GM23338 (cell line): ENCODE data around the gene SLC9C2. TPM values are rescaled to one million over a fixed set of nuclear protein-coding genes. Genes with fewer than 3 reads are reported as not detected.
A peak's percentile ranks its signal among the peaks of the same experiment; 100 is the strongest.
"Not testable (repeated sequence)": the region's sequence is repeated elsewhere in the genome, so short reads cannot be mapped to it uniquely, and the experiment has no call there.

Source experiments
- ATAC-seq: fragments of 200-7000 bp; cut with Tn5 transposase; 3 replicates; pipeline ENCODE4 v1.9.1; 2020
- DNase-seq: peaks from one replicate; pipeline ENCODE4 v3.0.0-alpha.2; 2015; ENCODE audit warnings: low spot score
- H2AFZ ChIP-seq: fragments of 200-600 bp; sonication (generic); 2 replicates; pipeline ENCODE4 v1.8.0; 2016; ENCODE audit warnings: antibody characterized with exemption, mild to moderate bottlenecking, moderate library complexity
- H3F3A ChIP-seq: fragments of 200-600 bp; sonication (generic); replicated peaks from 2 replicates; pipeline ENCODE4 v1.8.0; 2017; ENCODE audit warnings: antibody characterized with exemption, mixed run types, low read depth
- H3K27ac ChIP-seq: fragments of 200-600 bp; sonication (generic); 2 replicates; pipeline ENCODE4 v1.6.1; 2016; ENCODE audit warnings: low read depth
- H3K27me3 ChIP-seq: fragments of 200-600 bp; sonication (generic); 2 replicates; pipeline ENCODE4 v1.8.0; 2016; ENCODE audit warnings: mild to moderate bottlenecking, mixed run types, moderate library complexity; ENCODE audit not compliant: insufficient read depth
- H3K36me3 ChIP-seq: fragments of 200-600 bp; sonication (generic); 2 replicates; pipeline ENCODE4 v1.8.0; 2016; ENCODE audit warnings: mild to moderate bottlenecking; ENCODE audit not compliant: insufficient read depth
- H3K4me1 ChIP-seq: fragments of 200-600 bp; sonication (generic); 2 replicates; pipeline ENCODE4 v1.8.0; 2016; ENCODE audit warnings: mild to moderate bottlenecking, moderate library complexity; ENCODE audit not compliant: insufficient read depth
- H3K4me2 ChIP-seq: fragments of 200-600 bp; sonication (generic); 2 replicates; pipeline ENCODE4 v1.7.1; 2017; ENCODE audit warnings: mixed run types
- H3K4me3 ChIP-seq: fragments of 200-600 bp; sonication (generic); 2 replicates; pipeline ENCODE4 v1.6.1; 2016; ENCODE audit warnings: mixed run types
- H3K79me2 ChIP-seq: fragments of 200-600 bp; sonication (generic); replicated peaks from 2 replicates; pipeline ENCODE4 v1.8.0; 2017; ENCODE audit warnings: mild to moderate bottlenecking; ENCODE audit not compliant: insufficient read depth
- H3K9me2 ChIP-seq: fragments of 200-600 bp; sonication (generic); 2 replicates; pipeline ENCODE4 v1.8.0; 2017; ENCODE audit not compliant: insufficient read depth
- H4K20me1 ChIP-seq: fragments of 200-600 bp; sonication (generic); replicated peaks from 2 replicates; pipeline ENCODE4 v1.8.0; 2017; ENCODE audit warnings: mild to moderate bottlenecking; ENCODE audit not compliant: insufficient read depth
- H3K27ac Mint-ChIP-seq: 2 replicates; pipeline ENCODE4 v1.8.0; 2020; ENCODE audit warnings: inconsistent platforms, mild to moderate bottlenecking, moderate library complexity, mixed read lengths
- H3K27me3 Mint-ChIP-seq: 3 replicates; pipeline ENCODE4 v1.8.0; 2022; ENCODE audit warnings: low read depth, mild to moderate bottlenecking, moderate library complexity, mixed read lengths, inconsistent platforms; ENCODE audit not compliant: insufficient read depth, poor library complexity
- H3K36me3 Mint-ChIP-seq: 3 replicates; pipeline ENCODE4 v1.8.0; 2021; ENCODE audit warnings: low read depth, mild to moderate bottlenecking, inconsistent platforms, moderate library complexity, mixed read lengths
- H3K4me1 Mint-ChIP-seq: 3 replicates; pipeline ENCODE4 v1.8.0; 2020; ENCODE audit warnings: mild to moderate bottlenecking, inconsistent platforms, mixed read lengths
- H3K4me3 Mint-ChIP-seq: 3 replicates; pipeline ENCODE4 v1.8.0; 2021; ENCODE audit warnings: moderate library complexity, mild to moderate bottlenecking, inconsistent platforms, mixed read lengths
- H3K9me3 Mint-ChIP-seq: 3 replicates; pipeline ENCODE4 v1.8.0; 2020; ENCODE audit warnings: moderate library complexity, mild to moderate bottlenecking, inconsistent platforms, mixed read lengths
- CREB1 ChIP-seq: fragments of 250-450 bp; sonication (Bioruptor Pico); IDR thresholded peaks from 2 replicates; pipeline ENCODE4 v1.5.0; 2020; ENCODE audit warnings: low read depth, mild to moderate bottlenecking, moderate library complexity
- EZH2 ChIP-seq: fragments of 200-600 bp; sonication (generic); IDR thresholded peaks from one replicate; pipeline ENCODE4 v1.8.0; 2017; ENCODE audit warnings: antibody characterized with exemption, mild to moderate bottlenecking, low read depth; ENCODE audit not compliant: unreplicated experiment
- JUNB ChIP-seq: IDR thresholded peaks from one replicate; pipeline ENCODE4 v1.6.1; 2016; ENCODE audit warnings: antibody characterized with exemption; ENCODE audit not compliant: unreplicated experiment
- NANOG ChIP-seq: IDR thresholded peaks from 2 replicates; pipeline ENCODE4 v1.6.1; 2016; ENCODE audit warnings: antibody characterized with exemption, borderline replicate concordance
- POLR2AphosphoS5 ChIP-seq: IDR thresholded peaks from 2 replicates; pipeline ENCODE4 v1.6.1; 2016; ENCODE audit warnings: antibody characterized with exemption, low read depth
- STAT1 ChIP-seq: IDR thresholded peaks from one replicate; pipeline ENCODE4 v1.6.1; 2016; ENCODE audit warnings: antibody characterized with exemption; ENCODE audit not compliant: unreplicated experiment
- ZNF114 ChIP-seq: fragments of 250-450 bp; sonication (Bioruptor Pico); IDR thresholded peaks from 2 replicates; pipeline ENCODE4 v1.5.0; 2020; ENCODE audit warnings: mild to moderate bottlenecking, moderate library complexity
- ZNF331 ChIP-seq: fragments of 250-450 bp; sonication (Bioruptor Pico); IDR thresholded peaks from 2 replicates; pipeline ENCODE4 v1.5.0; 2020; ENCODE audit warnings: low read depth, mild to moderate bottlenecking, moderate library complexity
- polyA plus RNA-seq: library from polyadenylated mRNA; unstranded; fragments of >200 nt; fragmentation: Nextera tagmentation; extraction: Ambion mirVana; gene quantifications from 2 replicates; pipeline ENCODE4 v1.2.1, GENCODE V29; 2016
- total RNA-seq: library from RNA; depleted of rRNA; stranded (reverse); fragments of >200 nt; shearing (Covaris generic); gene quantifications from 2 replicates; pipeline ENCODE4 v1.2.3, GENCODE V29; 2014
- TF ChIP-seq, protein P1 (sequence below): IDR thresholded peaks from one replicate; pipeline ENCODE4 v1.6.1; 2018; ENCODE audit warnings: antibody characterized with exemption; ENCODE audit not compliant: unreplicated experiment
- TF ChIP-seq, protein P2 (sequence below): IDR thresholded peaks from 2 replicates; pipeline ENCODE4 v1.6.1; 2016; ENCODE audit warnings: antibody characterized with exemption
- TF ChIP-seq, protein P3 (sequence below), 2 experiments: fragments of 200-600 bp in 1 of 2; sonication (generic) in 1 of 2; conservative IDR thresholded peaks; 2 replicates each; pipeline versions ENCODE4 v1.5.1 to v1.6.1; 2016 to 2017; ENCODE audit warnings: antibody characterized with exemption in 2 of 2, low read depth in 2 of 2, mild to moderate bottlenecking in 2 of 2, moderate library complexity in 1 of 2

Gene SLC9C2
- total and polyA plus RNA-seq, 2 experiments from 2014 or later: not detected

DNA sequence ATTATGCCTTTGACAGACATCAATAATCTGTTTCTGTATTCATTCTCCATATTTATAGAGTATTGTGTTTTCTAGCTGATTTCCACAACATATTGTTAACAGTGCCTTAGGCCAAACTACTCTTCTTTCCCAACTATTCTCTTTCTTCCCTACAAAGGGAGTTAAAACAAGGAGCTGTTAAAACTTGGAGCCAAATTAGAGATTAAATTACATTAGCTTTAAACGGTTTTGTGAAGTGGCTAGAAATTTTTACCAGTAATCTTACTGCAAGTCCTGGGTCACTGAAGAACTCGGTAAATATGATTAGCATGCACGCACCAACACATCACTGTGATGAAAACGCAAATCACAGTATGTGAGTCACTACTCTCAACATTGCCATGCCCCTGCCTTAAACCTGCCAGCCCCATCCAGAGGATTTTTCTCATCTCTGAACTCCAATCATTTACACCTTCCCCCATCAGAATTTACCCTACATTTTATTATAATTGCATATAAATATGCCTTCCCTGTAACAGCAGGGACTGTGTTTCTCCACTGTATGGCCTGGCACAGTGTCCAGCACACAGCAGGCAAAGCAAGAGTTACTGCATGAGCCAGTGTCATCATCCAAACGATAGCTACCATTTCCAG, 127.2 kb downstream of the SLC9C2 start (continued):
- TF ChIP-seq, protein P1, sequence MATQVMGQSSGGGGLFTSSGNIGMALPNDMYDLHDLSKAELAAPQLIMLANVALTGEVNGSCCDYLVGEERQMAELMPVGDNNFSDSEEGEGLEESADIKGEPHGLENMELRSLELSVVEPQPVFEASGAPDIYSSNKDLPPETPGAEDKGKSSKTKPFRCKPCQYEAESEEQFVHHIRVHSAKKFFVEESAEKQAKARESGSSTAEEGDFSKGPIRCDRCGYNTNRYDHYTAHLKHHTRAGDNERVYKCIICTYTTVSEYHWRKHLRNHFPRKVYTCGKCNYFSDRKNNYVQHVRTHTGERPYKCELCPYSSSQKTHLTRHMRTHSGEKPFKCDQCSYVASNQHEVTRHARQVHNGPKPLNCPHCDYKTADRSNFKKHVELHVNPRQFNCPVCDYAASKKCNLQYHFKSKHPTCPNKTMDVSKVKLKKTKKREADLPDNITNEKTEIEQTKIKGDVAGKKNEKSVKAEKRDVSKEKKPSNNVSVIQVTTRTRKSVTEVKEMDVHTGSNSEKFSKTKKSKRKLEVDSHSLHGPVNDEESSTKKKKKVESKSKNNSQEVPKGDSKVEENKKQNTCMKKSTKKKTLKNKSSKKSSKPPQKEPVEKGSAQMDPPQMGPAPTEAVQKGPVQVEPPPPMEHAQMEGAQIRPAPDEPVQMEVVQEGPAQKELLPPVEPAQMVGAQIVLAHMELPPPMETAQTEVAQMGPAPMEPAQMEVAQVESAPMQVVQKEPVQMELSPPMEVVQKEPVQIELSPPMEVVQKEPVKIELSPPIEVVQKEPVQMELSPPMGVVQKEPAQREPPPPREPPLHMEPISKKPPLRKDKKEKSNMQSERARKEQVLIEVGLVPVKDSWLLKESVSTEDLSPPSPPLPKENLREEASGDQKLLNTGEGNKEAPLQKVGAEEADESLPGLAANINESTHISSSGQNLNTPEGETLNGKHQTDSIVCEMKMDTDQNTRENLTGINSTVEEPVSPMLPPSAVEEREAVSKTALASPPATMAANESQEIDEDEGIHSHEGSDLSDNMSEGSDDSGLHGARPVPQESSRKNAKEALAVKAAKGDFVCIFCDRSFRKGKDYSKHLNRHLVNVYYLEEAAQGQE: no peak
- TF ChIP-seq, protein P2, sequence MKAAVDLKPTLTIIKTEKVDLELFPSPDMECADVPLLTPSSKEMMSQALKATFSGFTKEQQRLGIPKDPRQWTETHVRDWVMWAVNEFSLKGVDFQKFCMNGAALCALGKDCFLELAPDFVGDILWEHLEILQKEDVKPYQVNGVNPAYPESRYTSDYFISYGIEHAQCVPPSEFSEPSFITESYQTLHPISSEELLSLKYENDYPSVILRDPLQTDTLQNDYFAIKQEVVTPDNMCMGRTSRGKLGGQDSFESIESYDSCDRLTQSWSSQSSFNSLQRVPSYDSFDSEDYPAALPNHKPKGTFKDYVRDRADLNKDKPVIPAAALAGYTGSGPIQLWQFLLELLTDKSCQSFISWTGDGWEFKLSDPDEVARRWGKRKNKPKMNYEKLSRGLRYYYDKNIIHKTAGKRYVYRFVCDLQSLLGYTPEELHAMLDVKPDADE: no peak
- TF ChIP-seq POLR2AphosphoS5 (no peak), ZNF114 (no peak)

DNA sequence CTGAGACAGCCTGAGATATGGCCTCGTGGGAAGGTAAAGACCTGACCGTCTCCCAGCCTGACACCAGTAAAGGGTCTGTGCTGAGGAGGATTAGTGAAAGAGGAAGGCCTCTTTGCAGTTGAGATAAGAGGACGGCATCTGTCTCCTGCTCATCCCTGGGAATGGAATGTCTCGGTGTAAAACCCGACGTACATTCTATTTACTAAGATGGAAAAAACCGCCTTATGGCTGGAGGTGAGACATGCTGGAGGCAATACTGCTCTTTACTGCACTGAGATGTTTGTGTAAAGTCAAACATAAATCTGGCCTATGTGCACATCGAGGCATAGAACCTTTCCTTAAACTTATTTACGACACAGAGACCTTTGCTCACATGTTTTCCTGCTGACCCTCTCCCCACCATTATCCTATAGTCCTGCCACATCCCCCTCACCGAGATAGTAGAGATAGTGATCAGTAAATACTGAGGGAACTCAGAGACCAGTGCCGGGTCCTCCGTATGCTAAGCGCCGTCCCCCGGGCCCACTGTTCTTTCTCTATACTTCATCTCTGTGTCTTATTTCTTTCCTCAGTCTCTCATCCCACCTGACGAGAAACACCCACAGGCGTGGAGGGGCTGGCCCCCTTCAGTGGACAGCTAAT, 128.0 kb downstream of the SLC9C2 start:
- H3K27me3 Mint-ChIP-seq, H3F3A ChIP-seq, H3K27ac Mint-ChIP-seq, H3K27me3 ChIP-seq, H2AFZ ChIP-seq, DNase-seq, ATAC-seq, H3K9me2 ChIP-seq: not testable (repeated sequence)
- Mint-ChIP-seq H3K36me3 (peaks cover 60% of the 10 kb centered on the region), H3K9me3 (peaks cover 24% of the 10 kb centered on the region), H3K4me1 (peaks cover 21% of the 10 kb centered on the region), H3K4me3 (peak overlapping the region; percentile 8; the same call in 1 of the 3 replicates)
- Histone ChIP-seq H3K4me2 (peak overlapping the region; percentile 94), H3K4me3 (peak overlapping the region; percentile 92), H3K36me3 (peaks cover 20% of the 10 kb centered on the region), H3K27ac (0 out of 2 replicates have a peak overlapping the region, but pooled peaks have one; percentile 50), H3K79me2 (peaks cover 69% of the 10 kb centered on the region), H3K4me1 (peaks cover 28% of the 10 kb centered on the region), H4K20me1 (peaks cover 20% of the 10 kb centered on the region)

DNA sequence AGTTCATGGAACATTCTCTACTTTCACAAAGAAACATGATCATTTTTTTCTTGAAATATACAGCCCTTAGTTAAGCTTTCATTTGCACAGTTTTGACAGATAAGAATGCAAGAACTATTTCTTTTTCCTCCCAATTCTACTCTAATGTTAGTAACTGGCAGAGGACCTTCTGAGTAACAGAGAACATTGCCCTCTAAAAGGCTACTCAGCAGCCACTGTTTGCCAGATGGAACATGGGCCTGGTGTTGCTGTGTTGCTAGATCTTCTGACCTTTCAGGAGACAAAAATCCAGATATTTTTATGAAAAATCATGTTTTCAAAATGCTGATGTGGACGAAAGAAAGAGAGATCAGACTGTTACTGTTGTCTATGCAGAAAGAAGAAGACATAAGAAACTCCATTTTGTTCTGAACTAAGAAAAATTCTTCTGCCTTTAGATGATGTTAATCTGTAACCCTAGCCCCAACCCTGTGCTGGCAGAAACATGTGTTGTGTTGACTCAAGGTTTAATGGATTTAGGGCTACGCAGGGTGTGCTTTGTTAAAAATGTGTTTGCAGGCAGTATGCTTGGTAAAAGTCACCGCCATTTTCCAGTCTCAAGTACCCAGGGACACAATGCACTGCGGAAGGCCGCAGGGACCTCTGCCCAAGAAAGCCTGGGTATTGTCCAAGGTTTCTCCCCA, 128.6 kb downstream of the SLC9C2 start:
- Mint-ChIP-seq H3K4me3 (no peak overlapping the region), H3K9me3 (peaks cover 31% of the 10 kb centered on the region), H3K36me3 (peaks cover 58% of the 10 kb centered on the region), H3K27ac (no peak overlapping the region), H3K4me1 (peaks cover 14% of the 10 kb centered on the region), H3K27me3 (peaks cover 5% of the 10 kb centered on the region)
- Histone ChIP-seq H2AFZ (no peak overlapping the region), H3K27me3 (no peaks in the 10 kb centered on the region), H3K4me1 (peaks cover 22% of the 10 kb centered on the region), H3K27ac (0 out of 2 replicates have a peak overlapping the region, but pooled peaks have one; percentile 50), H3K79me2 (peaks cover 64% of the 10 kb centered on the region), H3F3A (no peaks in the 10 kb centered on the region), H3K9me2 (0 out of 2 replicates have a peak, but pooled peaks cover 4% of the 10 kb centered on the region), H4K20me1 (peaks cover 14% of the 10 kb centered on the region), H3K4me3 (no peak overlapping the region), H3K4me2 (0 out of 2 replicates have a peak overlapping the region, but pooled peaks have one; percentile 94), H3K36me3 (peaks cover 26% of the 10 kb centered on the region)
- ATAC-seq: no peak
- DNase-seq: no peak
- TF ChIP-seq, protein P2: no peak
- TF ChIP-seq JUNB: no peak
- TF ChIP-seq NANOG: no peak
- no peak for TF ChIP-seq ZNF331
- TF ChIP-seq CREB1 (CRISPR knock-in tag): no peak
- TF ChIP-seq EZH2: no peak
- no peak for TF ChIP-seq STAT1
- TF ChIP-seq, protein P3, sequence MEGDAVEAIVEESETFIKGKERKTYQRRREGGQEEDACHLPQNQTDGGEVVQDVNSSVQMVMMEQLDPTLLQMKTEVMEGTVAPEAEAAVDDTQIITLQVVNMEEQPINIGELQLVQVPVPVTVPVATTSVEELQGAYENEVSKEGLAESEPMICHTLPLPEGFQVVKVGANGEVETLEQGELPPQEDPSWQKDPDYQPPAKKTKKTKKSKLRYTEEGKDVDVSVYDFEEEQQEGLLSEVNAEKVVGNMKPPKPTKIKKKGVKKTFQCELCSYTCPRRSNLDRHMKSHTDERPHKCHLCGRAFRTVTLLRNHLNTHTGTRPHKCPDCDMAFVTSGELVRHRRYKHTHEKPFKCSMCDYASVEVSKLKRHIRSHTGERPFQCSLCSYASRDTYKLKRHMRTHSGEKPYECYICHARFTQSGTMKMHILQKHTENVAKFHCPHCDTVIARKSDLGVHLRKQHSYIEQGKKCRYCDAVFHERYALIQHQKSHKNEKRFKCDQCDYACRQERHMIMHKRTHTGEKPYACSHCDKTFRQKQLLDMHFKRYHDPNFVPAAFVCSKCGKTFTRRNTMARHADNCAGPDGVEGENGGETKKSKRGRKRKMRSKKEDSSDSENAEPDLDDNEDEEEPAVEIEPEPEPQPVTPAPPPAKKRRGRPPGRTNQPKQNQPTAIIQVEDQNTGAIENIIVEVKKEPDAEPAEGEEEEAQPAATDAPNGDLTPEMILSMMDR (conservative IDR thresholded peaks at IDR 0.05; ENCODE audit: low read depth in 2 of 2): no peak
